Common myeloid progenitor, CD34-positive (primary cell): ENCODE measurements around the gene MAP3K6.

Experiments used
- CTCF ChIA-PET: fragments of 350-600 bp; sonication (Branson Sonifier 250); formaldehyde crosslinking; loops from one replicate; lab custom pipeline; 2021; ENCODE audit warnings: antibody characterized with exemption; lab: Charles Lee
- POLR2A ChIA-PET: fragments of 350-600 bp; sonication (Branson Sonifier 250); formaldehyde crosslinking; loops from one replicate; lab custom pipeline; 2021; ENCODE audit warnings: antibody characterized with exemption; lab: Charles Lee
- DNase-seq, 3 donors: peaks; one replicate each; pipeline versions ENCODE4 v3.0.0 to v3.0.0-alpha.2; 2013
- H3K27ac ChIP-seq, 2 experiments: 1 replicate in 1 of 2; 2 replicates in 1 of 2; pipeline ENCODE4 v1.7.0; 2013; ENCODE audit warnings: inconsistent platforms in 2 of 2, low read length in 2 of 2, mild to moderate bottlenecking in 2 of 2, low read depth in 1 of 2, moderate library complexity in 1 of 2; ENCODE audit not compliant: severe bottlenecking in 2 of 2, insufficient read depth in 1 of 2, poor library complexity in 1 of 2
- H3K27me3 ChIP-seq, 5 experiments: replicated peaks in 2 of 5; 1 replicate in 3 of 5; 2 replicates in 2 of 5; pipeline versions ENCODE4 v1.6.1 to v1.7.0; 2013; ENCODE audit warnings: low read length in 4 of 5, mild to moderate bottlenecking in 2 of 5, moderate library complexity in 2 of 5, inconsistent platforms in 1 of 5; ENCODE audit not compliant: insufficient read depth in 5 of 5, control insufficient read depth in 4 of 5
- H3K36me3 ChIP-seq, 4 experiments: 1 replicate in 2 of 4; 2 replicates in 2 of 4; pipeline versions ENCODE4 v1.6.1 to v1.7.0; 2013; ENCODE audit warnings: low read length in 3 of 4, control low read depth in 1 of 4, mild to moderate bottlenecking in 1 of 4; ENCODE audit not compliant: control insufficient read depth in 4 of 4, insufficient read depth in 4 of 4
- H3K4me1 ChIP-seq, 4 experiments: 1 replicate in 3 of 4; 2 replicates in 1 of 4; pipeline versions ENCODE4 v1.6.1 to v1.7.1; 2013; ENCODE audit warnings: low read length in 3 of 4, mild to moderate bottlenecking in 3 of 4, control low read depth in 1 of 4, inconsistent platforms in 1 of 4, moderate library complexity in 1 of 4; ENCODE audit not compliant: control insufficient read depth in 4 of 4, insufficient read depth in 4 of 4; ENCODE audit errors: control extremely low read depth in 1 of 4
- H3K4me3 ChIP-seq, 7 experiments: 1 replicate in 4 of 7; 2 replicates in 3 of 7; pipeline versions ENCODE4 v1.5.1 to v1.7.0; 2013; ENCODE audit warnings: mild to moderate bottlenecking in 7 of 7, low read length in 6 of 7, moderate library complexity in 6 of 7, inconsistent platforms in 2 of 7, low read depth in 2 of 7, control low read depth in 1 of 7; ENCODE audit not compliant: insufficient read depth in 4 of 7, control insufficient read depth in 1 of 7; ENCODE audit errors: extremely low read depth in 1 of 7
- H3K9me3 ChIP-seq, 5 experiments: 1 replicate in 4 of 5; 2 replicates in 1 of 5; pipeline versions ENCODE4 v1.6.1 to v1.7.1; 2013; ENCODE audit warnings: low read length in 4 of 5, mild to moderate bottlenecking in 2 of 5, inconsistent platforms in 1 of 5, low read depth in 1 of 5, moderate library complexity in 1 of 5; ENCODE audit not compliant: control insufficient read depth in 4 of 5, insufficient read depth in 2 of 5; ENCODE audit errors: control extremely low read depth in 1 of 5
- WGBS: methylation state at CpG from one replicate; pipeline ENCODE4 v1.1.5; 2013; ENCODE audit not compliant: insufficient coverage; 5-methylcytosine and 5-hydroxymethylcytosine counted together

MAP3K6 gene

DNA sequence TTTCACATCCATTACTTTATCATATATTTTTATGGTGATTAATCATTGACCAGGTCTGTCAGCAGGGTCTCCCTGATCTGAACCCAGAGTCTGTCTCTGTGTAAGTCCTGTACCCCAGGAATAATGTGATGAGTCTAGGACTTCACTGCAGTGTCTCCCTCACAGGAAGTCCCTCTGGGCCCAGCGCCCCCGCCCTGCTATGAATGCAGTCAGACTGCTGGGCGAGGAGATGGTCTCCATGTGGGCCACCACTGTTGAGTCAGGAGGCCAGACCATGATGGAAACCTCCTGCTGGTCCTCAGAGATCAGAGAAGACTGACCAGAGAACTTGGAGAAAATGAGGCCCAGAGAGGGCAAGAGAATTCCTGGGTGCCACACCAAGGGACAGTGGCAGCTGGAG lies 35.3 kb downstream of the MAP3K6 start:
- Histone ChIP-seq H3K36me3 (peaks cover 10 to 83% (median 67%) of the 10 kb centered on the region in 4 experiments), H3K9me3 (no peaks in the 10 kb centered on the region), H3K4me3 (no peak overlapping the region), H3K27me3 (no peaks in the 10 kb centered on the region), H3K27ac (no peak overlapping the region), H3K4me1 (no peaks in the 10 kb centered on the region)
- ChIA-PET POLR2A (no interaction called here), CTCF (interaction anchor here (1.7 to 4.3 kb wide), 4 partner anchors 8 to 65 kb away, joined by 5 to 53 read pairs (median 22); no protein-coding TSS in a partner anchor)
- 100% methylated on average over 3 of the region's 3 CpGs for WGBS
- no peak for DNase-seq

DNA sequence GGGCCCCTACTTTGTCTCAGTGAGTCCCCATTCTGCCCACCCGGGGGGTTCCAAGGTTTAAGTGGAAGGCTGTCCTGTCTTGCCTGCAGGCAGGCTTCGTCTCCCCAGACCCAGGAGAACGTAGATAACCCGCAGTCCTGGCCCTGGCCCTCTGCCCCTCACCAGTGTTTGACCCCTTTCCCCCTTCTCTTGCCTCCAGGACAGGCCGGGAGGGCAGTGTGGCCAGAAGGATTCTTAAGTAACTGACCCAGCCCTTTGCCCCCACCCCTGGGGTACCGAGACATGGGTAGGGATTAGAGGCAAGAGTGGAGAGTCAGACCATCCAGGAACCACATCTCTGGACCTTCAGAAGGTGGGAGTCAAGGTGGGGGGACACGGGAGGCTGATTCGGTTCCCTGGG lies 36.0 kb downstream of the MAP3K6 start:
- peaks cover 10 to 80% (median 66%) of the 10 kb centered on the region in 4 experiments for H3K36me3 ChIP-seq
- CTCF ChIA-PET, result interaction anchor here (0.6 to 1.2 kb wide), 3 partner anchors 15 to 72 kb away, joined by 3 to 4 read pairs (median 3); no protein-coding TSS in a partner anchor
- DNase-seq, result no peak

DNA sequence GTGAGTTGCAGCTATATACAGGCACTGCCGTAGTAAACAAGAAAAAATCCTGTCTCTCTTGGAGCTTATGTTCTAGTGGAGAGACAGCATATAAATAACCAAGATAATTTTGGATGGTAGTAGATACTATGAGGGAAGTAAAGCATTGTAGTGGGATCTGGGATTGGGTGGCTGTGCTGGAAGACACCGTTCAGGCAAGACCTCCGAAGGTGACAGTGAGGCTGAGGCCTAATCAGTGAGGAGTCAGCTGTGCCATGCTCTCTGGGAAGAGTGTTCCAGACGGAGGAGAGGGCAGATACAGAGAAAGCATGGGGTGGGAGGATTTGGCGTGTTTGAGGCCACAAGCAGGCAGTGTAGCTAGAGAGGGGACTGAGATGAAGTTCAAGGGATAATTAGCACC lies 38.8 kb downstream of the MAP3K6 start:
- 98% methylated on average over 4 of the region's 5 CpGs for WGBS
- H3K27ac ChIP-seq, result no peak overlapping the region
- POLR2A ChIA-PET, result no interaction called here

More for the DNA sequence above, 36.0 kb downstream of the MAP3K6 start:
- no peak overlapping the region for H3K4me3 ChIP-seq
- H3K27ac ChIP-seq, result no peak overlapping the region
- POLR2A ChIA-PET, result no interaction called here
- no peaks in the 10 kb centered on the region for H3K4me1 ChIP-seq
- 100% methylated on average over 6 of the region's 8 CpGs for whole genome bisulfite sequencing
- no peaks in the 10 kb centered on the region for H3K9me3 ChIP-seq
- H3K27me3 ChIP-seq, result no peaks in the 10 kb centered on the region

DNA sequence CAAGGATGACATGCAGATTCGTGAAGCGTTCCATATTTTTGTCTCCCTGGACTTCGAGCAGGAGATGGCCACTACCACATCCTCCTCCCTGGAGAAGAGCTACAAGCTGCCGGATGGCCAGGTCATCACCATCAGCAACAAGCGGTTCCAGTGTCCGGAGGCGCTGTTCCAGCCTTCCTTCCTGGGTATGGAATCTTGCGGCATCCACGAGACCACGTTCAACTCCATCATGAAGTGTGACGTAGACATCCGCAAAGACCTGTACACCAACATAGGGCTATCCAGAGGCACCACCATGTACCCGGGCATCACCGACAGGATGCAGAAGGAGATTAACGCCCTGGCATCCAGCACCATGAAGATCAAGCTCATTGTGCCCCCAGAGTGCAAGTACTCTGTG lies 41.5 kb downstream of the MAP3K6 start:
- no peak for DNase-seq
- Histone ChIP-seq H3K4me3 (no peak overlapping the region), H3K27ac (no peak overlapping the region), H3K9me3 (no peaks in the 10 kb centered on the region), H3K36me3 (peaks cover 9 to 43% (median 36%) of the 10 kb centered on the region in 4 experiments), H3K27me3 (no peaks in the 10 kb centered on the region), H3K4me1 (peaks cover 10 to 19% (median 14%) of the 10 kb centered on the region in 4 experiments)
- WGBS, result 97% methylated on average over 15 of the region's 15 CpGs
- CTCF ChIA-PET, result interaction anchor here (0.9 to 3.5 kb wide), 8 partner anchors 8 to 70 kb away, joined by 3 to 32 read pairs (median 7); no protein-coding TSS in a partner anchor
- POLR2A ChIA-PET, result no interaction called here

More for the DNA sequence above, 38.8 kb downstream of the MAP3K6 start:
- CTCF ChIA-PET, result interaction anchor here (0.7 to 3.5 kb wide), 11 partner anchors 8 to 279 kb away, joined by 3 to 13 read pairs (median 5); partner anchors contain the start of genes AHDC1 and SYTL1
- Histone ChIP-seq H3K4me1 (peaks cover 5 to 9% (median 7%) of the 10 kb centered on the region in 4 experiments), H3K27me3 (no peaks in the 10 kb centered on the region), H3K36me3 (peaks cover 9 to 69% (median 57%) of the 10 kb centered on the region in 4 experiments), H3K9me3 (no peaks in the 10 kb centered on the region), H3K4me3 (no peak overlapping the region)
- no peak for DNase-seq

DNA sequence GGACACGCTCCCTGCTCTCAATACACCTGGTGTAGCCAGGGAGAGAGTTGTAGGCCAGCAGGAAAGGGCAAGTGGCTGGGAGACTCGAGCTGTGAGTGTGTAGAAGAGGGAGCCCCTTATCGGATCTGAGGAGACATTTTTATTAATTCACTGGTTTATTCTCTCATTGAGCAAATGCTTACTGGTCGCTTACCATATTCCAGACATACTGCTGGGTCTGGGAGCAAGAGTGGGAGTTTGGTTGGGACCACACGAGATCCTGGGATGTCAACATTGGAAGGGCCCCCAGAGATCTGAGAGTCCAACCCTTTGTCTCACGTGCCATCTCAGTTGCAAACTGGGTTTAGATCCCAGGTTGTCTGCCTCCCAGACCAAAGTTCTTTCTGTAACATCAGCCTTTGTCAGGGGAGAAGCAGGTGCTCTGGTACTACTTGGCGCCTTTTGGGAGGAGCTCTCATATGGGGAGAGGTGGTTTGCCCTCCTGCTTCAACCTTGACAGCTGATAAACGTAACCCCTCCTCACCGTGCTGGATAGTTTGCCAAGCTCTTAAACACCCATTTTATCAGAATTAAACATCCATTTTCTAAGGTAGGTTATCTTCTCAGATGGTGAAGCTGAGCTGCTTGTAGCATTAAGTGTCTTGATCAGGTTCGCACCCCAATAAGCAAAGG lies 44.1 kb downstream of the MAP3K6 start:
- POLR2A ChIA-PET, result interaction anchor here (0.6 to 0.8 kb wide), 2 partner anchors 47 to 349 kb away, joined by 3 read pairs; partner anchors contain the start of gene IFI6
- WGBS, result 0% methylated on average over 7 of the region's 10 CpGs
- H3K4me1 ChIP-seq, result peaks cover 10 to 19% (median 14%) of the 10 kb centered on the region in 4 experiments

DNA sequence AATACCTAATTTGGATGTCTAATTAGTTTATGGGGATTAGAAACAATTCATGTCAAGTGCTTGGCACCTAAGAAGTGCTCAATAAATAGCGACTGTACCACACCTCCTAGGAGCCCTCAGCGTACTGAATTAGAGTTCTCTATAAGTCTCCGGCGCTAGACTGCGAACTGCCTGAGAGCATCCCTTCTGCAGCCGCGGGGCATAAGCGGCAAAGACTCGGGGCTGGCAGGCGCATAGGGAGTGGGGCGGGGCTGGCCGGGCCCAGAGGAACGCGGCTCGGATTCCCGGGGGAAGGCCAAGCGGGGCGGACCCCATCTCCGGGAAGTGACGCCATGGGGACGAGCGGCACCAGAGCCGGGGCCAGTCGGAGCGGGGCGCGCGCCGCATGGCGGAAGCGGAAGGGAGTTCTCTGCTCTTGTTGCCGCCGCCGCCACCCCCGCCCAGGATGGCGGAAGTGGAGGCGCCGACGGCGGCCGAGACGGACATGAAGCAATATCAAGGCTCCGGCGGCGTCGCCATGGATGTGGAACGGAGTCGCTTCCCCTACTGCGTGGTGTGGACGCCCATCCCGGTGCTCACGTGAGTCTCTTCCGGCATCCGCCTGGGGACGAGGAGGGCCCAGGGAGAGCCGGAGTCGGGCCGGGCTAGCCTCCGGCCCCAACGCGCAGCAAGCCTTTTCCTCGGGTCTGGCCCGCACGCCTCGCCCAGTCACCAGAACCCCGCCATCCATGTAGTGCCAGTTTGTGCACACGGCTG lies 44.8 kb downstream of the MAP3K6 start, which contains the start of gene TMEM222:
Gene TMEM222 (plus strand): TSS at position 351 of the 756 bp plus-strand sequence. CDS start 35 bp downstream, at position 386.
- CTCF ChIA-PET, result interaction anchor here (0.6 to 3.5 kb wide), 4 partner anchors 11 to 285 kb away, joined by 3 to 32 read pairs (median 7); no protein-coding TSS in a partner anchor
- Histone ChIP-seq H3K27me3 (peaks cover 0 to 3% (median 2%) of the 10 kb centered on the region in 5 experiments), H3K36me3 (peaks cover 7 to 26% (median 20%) of the 10 kb centered on the region in 4 experiments), H3K9me3 (no peaks in the 10 kb centered on the region), H3K4me1 (peaks cover 10 to 19% (median 14%) of the 10 kb centered on the region in 4 experiments), H3K27ac (peak within 1 kb of the TSS; percentile 97 to 98), H3K4me3 (peak within 1 kb of the TSS; percentile 74 to 100 (median 99))
- DNase-seq, result peak; percentile 98 to 99 (median 98)
- POLR2A ChIA-PET, result interaction anchor here (0.6 kb wide), 1 partner anchor 350 kb away, joined by 3 read pairs; the partner anchor contains the start of gene IFI6
- WGBS, result 0% methylated on average over 55 of the region's 67 CpGs

More for the DNA sequence above, 44.1 kb downstream of the MAP3K6 start:
- DNase-seq, result peak in 1 of 3 donors; percentile 12
- H3K27me3 ChIP-seq, result peaks cover 0 to 3% (median 2%) of the 10 kb centered on the region in 5 experiments
- CTCF ChIA-PET, result interaction anchor here (0.6 to 3.5 kb wide), 10 partner anchors 11 to 346 kb away, joined by 3 to 32 read pairs (median 3); no protein-coding TSS in a partner anchor
- H3K9me3 ChIP-seq, result no peaks in the 10 kb centered on the region
- H3K27ac ChIP-seq, result peak overlapping the region; percentile 97 to 98
- H3K36me3 ChIP-seq, result peaks cover 7 to 32% (median 22%) of the 10 kb centered on the region in 4 experiments
- H3K4me3 ChIP-seq, result peak overlapping the region; percentile 74 to 100 (median 99)
